ENCODE measurements around the gene CIAO1. TPM values are rescaled to one million over a fixed set of nuclear protein-coding genes. Genes with fewer than 3 reads are reported as not detected.
A peak's percentile ranks its signal among the peaks of the same experiment; 100 is the strongest.

CIAO1 gene
- total and polyA plus RNA-seq, 2 donors (not counting 1 experiment from before 2014, with no cell fraction given), result 74.8 to 85.4 TPM

DNA sequence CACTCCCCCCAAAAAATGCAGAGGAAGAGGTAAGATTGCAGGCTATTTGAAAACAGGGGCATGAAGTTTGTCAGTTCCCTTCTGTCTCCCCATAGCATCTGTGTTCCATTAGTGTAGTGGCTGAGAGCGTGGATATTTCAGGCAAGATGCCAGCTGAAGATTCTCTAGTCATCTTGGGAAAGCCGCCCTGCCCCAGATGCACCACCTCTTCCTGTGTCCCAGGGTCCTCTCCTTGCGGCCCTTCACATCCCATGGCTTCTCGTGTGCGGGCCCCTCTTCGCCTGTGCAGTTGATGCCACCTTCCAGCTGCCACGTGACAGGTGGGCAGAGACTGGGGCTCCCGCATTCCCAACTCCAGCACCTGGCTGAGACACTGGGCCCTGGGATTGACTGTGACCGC lies 16.4 kb upstream of the CIAO1 start:
- Histone ChIP-seq H3K4me3 (ENCODE audit: control extremely low read depth in 1 of 5, extremely low read depth in 1 of 5, insufficient read depth in 1 of 5, low read depth in 2 of 5, low read length in 4 of 5) (no peak overlapping the region), H3K9ac (ENCODE audit: low read length) (no peak overlapping the region), H3K27me3 (replicated peaks in 1 of 4; ENCODE audit: control extremely low read depth in 1 of 4, control insufficient read depth in 3 of 4, insufficient read depth in 4 of 4, low read length in 3 of 4) (no peaks in the 10 kb centered on the region), H3K4me2 (replicated peaks; ENCODE audit: low read depth, low read length, poor library complexity, severe bottlenecking) (no peak overlapping the region), H2AFZ (ENCODE audit: insufficient read depth, low read depth, low read length, poor library complexity, severe bottlenecking) (no peak overlapping the region), H3K9me3 (ENCODE audit: control extremely low read depth in 1 of 3, control insufficient read depth in 2 of 3, insufficient read depth in 1 of 3, low read length in 2 of 3) (peaks cover 0 to 12% (median 3%) of the 10 kb centered on the region in 3 donors), H3K27ac (ENCODE audit: low read length in 2 of 2) (no peak overlapping the region), H4K20me1 (ENCODE audit: control insufficient read depth, insufficient read depth, low read length, poor library complexity, severe bottlenecking) (no peaks in the 10 kb centered on the region), H3K4me1 (ENCODE audit: control insufficient read depth in 2 of 2, insufficient read depth in 2 of 2, low read length in 2 of 2) (peaks cover 17 to 28% of the 10 kb centered on the region in 2 donors), H3K36me3 (replicated peaks in 1 of 2; ENCODE audit: control extremely low read depth in 1 of 2, control insufficient read depth in 1 of 2, extremely low read depth in 1 of 2, insufficient read depth in 2 of 2, low read length in 1 of 2) (peaks cover 0 to 47% of the 10 kb centered on the region in 2 experiments), H3K79me2 (ENCODE audit: control insufficient read depth, insufficient read depth, low read length) (peaks cover 20% of the 10 kb centered on the region)
- H3K27me3 Mint-ChIP-seq, result no peaks in the 10 kb centered on the region
- H3K27ac Mint-ChIP-seq, result peak overlapping the region; percentile 15
- no peak for ATAC-seq (ENCODE audit: low read depth)
- POLR2A ChIA-PET, result interaction anchor here (1.2 kb wide), 1 partner anchor 8 kb away, joined by 4 read pairs; no protein-coding TSS in a partner anchor
- DNase-seq, result no peak
- no peak for TF ChIP-seq EZH2 (IDR thresholded peaks at IDR 0.05; ENCODE audit: borderline replicate concordance, insufficient read depth, low read depth, low read length, poor library complexity, severe bottlenecking)
- TF ChIP-seq, protein P1, sequence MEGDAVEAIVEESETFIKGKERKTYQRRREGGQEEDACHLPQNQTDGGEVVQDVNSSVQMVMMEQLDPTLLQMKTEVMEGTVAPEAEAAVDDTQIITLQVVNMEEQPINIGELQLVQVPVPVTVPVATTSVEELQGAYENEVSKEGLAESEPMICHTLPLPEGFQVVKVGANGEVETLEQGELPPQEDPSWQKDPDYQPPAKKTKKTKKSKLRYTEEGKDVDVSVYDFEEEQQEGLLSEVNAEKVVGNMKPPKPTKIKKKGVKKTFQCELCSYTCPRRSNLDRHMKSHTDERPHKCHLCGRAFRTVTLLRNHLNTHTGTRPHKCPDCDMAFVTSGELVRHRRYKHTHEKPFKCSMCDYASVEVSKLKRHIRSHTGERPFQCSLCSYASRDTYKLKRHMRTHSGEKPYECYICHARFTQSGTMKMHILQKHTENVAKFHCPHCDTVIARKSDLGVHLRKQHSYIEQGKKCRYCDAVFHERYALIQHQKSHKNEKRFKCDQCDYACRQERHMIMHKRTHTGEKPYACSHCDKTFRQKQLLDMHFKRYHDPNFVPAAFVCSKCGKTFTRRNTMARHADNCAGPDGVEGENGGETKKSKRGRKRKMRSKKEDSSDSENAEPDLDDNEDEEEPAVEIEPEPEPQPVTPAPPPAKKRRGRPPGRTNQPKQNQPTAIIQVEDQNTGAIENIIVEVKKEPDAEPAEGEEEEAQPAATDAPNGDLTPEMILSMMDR (IDR thresholded peaks at IDR 0.05), result no peak
- no peaks in the 10 kb centered on the region for H3K9me3 Mint-ChIP-seq (ENCODE audit: insufficient read depth)
- peaks cover 28% of the 10 kb centered on the region for H3K4me1 Mint-ChIP-seq
- no peak overlapping the region for H3K4me3 Mint-ChIP-seq
- CTCF ChIA-PET, result no interaction called here
- 98% methylated on average over 9 of the region's 9 CpGs for WGBS (ENCODE audit: insufficient coverage)
- intact Hi-C loops (cut with micrococcal nuclease), result no loop called here

DNA sequence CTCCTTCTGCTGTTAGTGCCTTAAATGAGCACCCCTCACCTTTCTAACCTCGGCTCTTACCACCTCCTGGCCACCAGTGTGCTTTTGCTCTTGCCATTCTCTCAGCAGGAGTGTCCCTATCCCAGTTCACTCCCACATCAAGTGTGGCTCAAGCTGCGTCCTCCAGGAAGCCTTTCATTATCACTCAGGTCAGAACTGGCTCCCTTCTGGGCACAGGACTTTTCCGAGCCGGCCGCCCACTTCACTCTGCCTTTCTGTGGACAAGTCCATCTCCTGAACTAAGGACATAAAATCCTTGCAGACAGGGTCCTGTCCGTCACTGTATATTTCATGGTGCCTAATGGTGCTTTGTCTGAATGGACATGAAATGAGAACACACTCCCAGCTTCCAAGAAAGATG lies 15.8 kb upstream of the CIAO1 start:
- Mint-ChIP-seq H3K4me3 (no peak overlapping the region), H3K27me3 (no peaks in the 10 kb centered on the region), H3K9me3 (ENCODE audit: insufficient read depth) (no peaks in the 10 kb centered on the region), H3K4me1 (peaks cover 28% of the 10 kb centered on the region), H3K27ac (no peak overlapping the region)
- H3K4me1 ChIP-seq (ENCODE audit: control insufficient read depth in 2 of 2, insufficient read depth in 2 of 2, low read length in 2 of 2), result peaks cover 20 to 28% of the 10 kb centered on the region in 2 donors
- H4K20me1 ChIP-seq (ENCODE audit: control insufficient read depth, insufficient read depth, low read length, poor library complexity, severe bottlenecking), result no peaks in the 10 kb centered on the region
- peaks cover 0 to 52% of the 10 kb centered on the region in 2 experiments for H3K36me3 ChIP-seq (replicated peaks in 1 of 2; ENCODE audit: control extremely low read depth in 1 of 2, control insufficient read depth in 1 of 2, extremely low read depth in 1 of 2, insufficient read depth in 2 of 2, low read length in 1 of 2)
- no peaks in the 10 kb centered on the region for H3K27me3 ChIP-seq (replicated peaks in 1 of 4; ENCODE audit: control extremely low read depth in 1 of 4, control insufficient read depth in 3 of 4, insufficient read depth in 4 of 4, low read length in 3 of 4)
- no peak overlapping the region for H2AFZ ChIP-seq (ENCODE audit: insufficient read depth, low read depth, low read length, poor library complexity, severe bottlenecking)
- no peak overlapping the region for H3K4me2 ChIP-seq (replicated peaks; ENCODE audit: low read depth, low read length, poor library complexity, severe bottlenecking)
- H3K9ac ChIP-seq (ENCODE audit: low read length), result no peak overlapping the region
- H3K4me3 ChIP-seq (ENCODE audit: control extremely low read depth in 1 of 5, extremely low read depth in 1 of 5, insufficient read depth in 1 of 5, low read depth in 2 of 5, low read length in 4 of 5), result no peak overlapping the region
- ChIA-PET POLR2A (interaction anchor here (1.2 kb wide), 1 partner anchor 8 kb away, joined by 4 read pairs; no protein-coding TSS in a partner anchor), CTCF (interaction anchor here (0.7 to 1.0 kb wide), 2 partner anchors 9 to 11 kb away, joined by 3 to 4 read pairs; no protein-coding TSS in a partner anchor)
- TF ChIP-seq, protein P1 (IDR thresholded peaks at IDR 0.05), result no peak
- no peak for TF ChIP-seq EZH2 (IDR thresholded peaks at IDR 0.05; ENCODE audit: borderline replicate concordance, insufficient read depth, low read depth, low read length, poor library complexity, severe bottlenecking)
- H3K27ac ChIP-seq (ENCODE audit: low read length in 2 of 2), result no peak overlapping the region
- H3K79me2 ChIP-seq (ENCODE audit: control insufficient read depth, insufficient read depth, low read length), result peaks cover 26% of the 10 kb centered on the region
- DNase-seq (no peak), ATAC-seq (ENCODE audit: low read depth) (no peak)
- WGBS (ENCODE audit: insufficient coverage), result 95% methylated on average over 2 of the region's 6 CpGs
- H3K9me3 ChIP-seq (ENCODE audit: control extremely low read depth in 1 of 3, control insufficient read depth in 2 of 3, insufficient read depth in 1 of 3, low read length in 2 of 3), result peaks cover 0 to 11% (median 3%) of the 10 kb centered on the region in 3 donors
- intact Hi-C loops (cut with micrococcal nuclease), result no loop called here
